GM19438 (cell line): ENCODE data around the gene COL4A2.

ENCODE experiments used
- ATAC-seq: cut with Tn5 transposase; IDR thresholded peaks from one replicate; pipeline ENCODE4 v1.9.1; 2021; ENCODE audit warnings: low read depth; ENCODE audit not compliant: unreplicated experiment

Gene COL4A2

DNA sequence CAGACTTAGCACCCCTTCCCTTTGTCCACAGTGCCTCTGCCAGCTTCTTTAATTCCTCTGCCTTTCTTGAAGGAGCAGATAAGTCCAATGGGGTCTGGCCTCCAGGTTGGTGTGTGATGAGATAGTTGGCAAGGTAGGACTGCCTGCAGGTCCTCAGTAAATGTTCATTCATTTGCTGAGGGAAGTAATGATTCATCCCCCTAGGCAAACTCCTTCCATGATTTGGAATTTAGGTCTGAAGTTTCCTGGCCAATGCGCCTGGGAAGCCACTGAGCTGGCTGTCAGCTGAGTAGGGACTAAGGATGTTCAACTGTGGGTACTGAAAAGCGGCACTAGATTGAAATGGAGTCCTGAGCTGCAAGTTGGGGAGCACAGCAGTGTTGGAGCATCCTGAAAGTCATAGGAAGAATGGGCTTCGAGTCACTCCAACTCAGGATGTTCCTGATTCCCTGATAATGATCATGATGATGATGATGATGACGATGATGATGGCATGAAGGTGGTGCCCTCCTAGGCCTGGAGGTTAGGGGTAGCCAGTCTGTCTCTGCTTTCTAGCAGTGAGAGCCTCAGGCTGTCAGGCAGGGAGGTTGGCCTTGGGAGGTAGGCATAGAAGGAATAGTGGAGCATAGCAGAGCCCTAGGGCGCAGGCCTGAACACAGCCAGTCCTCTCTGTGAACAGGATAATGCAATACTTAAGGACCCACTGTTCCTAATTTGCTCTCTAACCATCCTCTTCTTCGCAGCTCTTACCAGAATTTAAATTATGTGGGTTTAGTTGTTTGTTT, 44.7 kb downstream of the COL4A2 start:
- ATAC-seq: no peak

DNA sequence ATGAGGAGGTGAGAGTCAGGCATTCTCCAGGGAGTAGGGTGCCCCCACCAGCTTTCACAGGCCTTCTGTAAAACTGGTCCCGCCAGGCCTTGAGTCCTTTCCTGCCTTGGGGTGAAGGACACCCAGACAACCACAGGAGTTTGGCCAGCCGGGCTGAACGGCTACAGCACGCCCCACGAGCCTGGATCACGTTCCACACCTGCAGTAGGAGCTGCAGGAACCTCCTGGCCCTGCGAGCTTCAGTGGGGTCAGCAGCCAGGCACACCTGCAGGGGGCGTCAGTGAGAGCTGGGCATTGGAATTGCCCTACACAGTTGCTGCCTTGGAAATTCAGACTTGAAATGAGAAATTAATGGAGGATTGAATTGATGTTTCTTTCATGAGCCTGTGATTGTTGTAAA, 45.7 kb downstream of the COL4A2 start:
- ATAC-seq: no peak

DNA sequence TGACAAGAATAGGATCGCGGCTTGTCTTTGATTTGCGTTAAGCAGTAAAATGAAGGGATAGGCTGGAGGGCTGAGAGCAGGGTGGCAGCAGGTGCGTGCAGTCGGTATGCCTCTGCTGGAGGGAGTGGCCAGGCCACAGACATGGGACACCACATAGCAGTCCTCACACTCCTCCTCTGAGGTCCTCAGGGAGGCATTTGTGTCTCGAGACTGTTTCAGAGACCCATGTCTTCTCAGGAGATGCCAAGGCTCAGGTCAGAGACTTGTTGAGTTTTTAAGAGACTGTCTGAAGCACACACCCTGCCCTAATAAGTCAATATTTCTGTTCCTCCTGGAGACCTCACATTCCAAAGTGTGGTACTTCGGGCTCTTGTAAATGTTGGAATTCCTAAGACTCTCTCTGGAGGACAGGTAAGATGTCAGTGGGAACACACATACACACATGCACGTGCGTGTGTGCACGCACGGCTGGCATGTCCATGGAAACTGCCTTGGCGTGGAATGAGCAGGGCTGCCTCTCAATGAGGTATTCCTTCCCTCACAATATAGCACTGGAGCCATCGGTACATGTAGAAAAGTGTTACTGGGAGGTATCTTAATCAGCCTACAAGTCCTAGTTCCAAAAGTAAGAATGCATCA, 46.4 kb downstream of the COL4A2 start:
- ATAC-seq: no peak

DNA sequence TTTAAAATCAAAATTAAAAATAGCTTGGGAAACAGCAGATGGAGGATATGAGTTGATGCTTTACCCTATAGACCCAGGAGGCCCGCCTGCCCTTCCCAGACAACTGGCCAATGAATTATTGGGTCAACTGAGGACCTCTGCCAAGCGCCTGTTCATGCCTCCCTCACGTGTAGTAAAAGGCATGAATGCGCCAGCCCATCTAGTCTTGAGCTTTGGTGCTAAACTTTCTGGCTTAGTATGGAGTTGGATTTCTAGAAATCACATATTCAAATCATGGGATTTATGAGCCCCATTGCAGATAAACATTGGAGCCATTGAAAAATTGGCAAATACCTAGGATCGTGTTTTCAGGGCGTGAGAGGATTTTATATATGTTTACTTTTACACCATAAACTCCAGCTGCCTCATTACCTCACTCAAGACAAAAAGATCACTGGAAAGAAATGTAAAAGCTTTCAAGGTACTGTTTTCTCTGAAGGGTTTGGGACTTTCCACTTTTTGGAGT, 47.1 kb downstream of the COL4A2 start:
- ATAC-seq: no peak

DNA sequence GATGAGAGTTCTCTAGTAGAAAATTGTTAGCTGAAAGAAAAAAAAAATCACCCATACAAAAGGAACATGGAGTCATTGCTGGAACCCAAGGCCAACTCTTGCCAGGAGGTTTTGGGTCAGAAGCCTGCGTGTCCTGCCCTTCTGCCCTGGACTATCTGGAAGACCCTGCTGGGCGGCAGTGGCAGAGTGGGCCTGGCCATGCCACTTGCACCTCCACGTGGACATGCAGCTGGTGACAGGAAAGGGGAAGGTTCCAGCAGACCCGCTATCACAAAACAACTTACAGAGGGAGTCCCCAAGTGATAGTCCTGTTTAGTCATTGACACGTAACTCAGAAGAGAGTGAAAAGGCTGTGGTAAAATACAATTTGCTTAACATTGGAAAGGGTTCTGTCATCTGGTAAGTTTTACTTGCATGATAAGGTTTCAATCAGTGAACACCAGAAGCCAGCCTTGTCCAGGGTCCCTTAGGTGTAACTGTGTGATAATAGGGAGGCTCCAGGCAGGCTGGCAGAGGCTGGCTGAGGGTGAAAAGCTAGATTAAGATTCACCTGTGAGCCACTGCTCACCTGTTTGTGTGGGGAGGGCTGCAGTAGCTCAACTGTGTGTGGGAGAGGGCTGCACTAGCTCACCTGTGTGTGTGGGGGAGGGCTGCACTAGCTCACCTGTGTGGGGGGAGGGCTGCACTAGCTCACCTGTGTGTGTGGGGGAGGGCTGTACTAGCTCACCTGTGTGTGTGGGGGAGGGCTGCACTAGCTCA, 47.8 kb downstream of the COL4A2 start:
- ATAC-seq: no peak

DNA sequence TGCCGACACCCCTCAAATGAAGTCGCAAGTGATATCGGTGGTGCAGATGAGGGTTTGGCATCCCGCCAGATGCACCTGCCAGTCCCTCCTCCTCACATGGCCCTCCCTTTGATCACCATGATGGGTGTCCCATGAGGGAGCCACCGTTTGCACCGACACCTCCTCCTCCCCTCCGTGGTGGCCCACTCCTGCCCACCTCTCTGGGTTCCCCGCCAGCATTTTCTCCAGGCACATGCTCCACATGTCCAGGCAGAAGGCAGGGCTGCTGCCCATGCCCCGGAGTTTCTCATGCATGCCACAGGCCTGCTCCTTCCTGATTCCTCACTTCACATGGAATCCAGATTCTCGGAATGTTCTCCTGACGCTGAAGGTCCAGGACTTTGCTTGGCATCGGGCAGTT, 49.3 kb downstream of the COL4A2 start:
- ATAC-seq: no peak

DNA sequence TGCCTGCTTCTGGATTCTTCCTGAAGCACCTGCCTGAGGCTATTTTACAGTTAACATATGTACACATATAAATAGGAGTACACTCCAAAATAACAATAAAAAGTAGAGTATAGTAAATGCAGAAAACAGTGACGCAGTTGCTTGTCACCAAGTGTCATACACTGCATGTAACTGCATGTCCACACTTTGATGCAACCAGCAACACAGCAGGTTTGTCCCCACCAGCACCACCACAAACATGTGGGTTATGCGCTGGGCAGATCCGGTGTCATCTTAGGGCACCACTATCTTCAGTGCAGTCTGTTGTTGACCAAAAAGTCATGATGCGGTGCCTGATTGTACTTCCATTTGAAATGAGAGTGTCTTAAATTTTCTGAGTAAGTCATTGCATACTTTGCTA, 51.3 kb downstream of the COL4A2 start:
- ATAC-seq: no peak

DNA sequence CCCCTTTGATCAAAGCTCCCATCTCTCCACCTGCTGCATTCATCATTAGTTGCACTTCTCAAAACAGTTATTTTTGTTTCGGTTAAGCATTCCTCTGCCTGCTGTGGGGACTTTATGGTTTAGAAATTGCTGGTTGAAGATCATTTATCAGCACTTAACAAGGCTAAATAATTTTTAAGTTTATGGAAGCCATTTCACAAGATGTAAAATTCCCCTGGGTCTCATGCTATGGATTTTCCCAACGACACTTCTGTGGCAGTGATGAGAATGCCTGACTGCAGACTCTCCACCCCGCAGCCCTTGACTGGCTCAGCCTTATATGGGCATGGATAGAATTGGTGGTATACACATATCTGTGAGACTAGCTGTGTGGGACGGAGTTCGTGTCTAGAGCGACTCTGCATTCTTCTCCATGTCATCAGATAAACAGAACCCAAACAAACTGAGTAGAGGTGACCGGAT, 52.8 kb downstream of the COL4A2 start:
- no peak for ATAC-seq

DNA sequence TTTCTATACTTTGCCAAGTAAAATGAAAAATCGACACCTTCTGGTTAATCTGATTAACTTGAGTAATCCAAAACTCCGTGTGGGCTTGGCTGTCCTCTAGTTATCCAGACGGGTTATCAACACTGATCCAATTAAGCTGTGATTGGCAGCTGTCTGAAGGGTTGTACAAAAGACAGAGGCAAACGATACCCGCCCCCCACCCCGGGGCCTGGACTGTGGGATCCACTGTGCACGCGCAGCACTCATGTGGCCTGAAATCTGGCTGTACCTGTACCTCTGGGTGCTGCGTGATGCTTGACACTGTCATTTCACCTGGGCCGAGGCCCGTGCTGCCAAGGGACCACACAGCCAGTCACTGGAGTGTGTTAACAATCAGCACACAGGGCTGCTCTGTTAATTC, 53.5 kb downstream of the COL4A2 start:
- no peak for ATAC-seq

DNA sequence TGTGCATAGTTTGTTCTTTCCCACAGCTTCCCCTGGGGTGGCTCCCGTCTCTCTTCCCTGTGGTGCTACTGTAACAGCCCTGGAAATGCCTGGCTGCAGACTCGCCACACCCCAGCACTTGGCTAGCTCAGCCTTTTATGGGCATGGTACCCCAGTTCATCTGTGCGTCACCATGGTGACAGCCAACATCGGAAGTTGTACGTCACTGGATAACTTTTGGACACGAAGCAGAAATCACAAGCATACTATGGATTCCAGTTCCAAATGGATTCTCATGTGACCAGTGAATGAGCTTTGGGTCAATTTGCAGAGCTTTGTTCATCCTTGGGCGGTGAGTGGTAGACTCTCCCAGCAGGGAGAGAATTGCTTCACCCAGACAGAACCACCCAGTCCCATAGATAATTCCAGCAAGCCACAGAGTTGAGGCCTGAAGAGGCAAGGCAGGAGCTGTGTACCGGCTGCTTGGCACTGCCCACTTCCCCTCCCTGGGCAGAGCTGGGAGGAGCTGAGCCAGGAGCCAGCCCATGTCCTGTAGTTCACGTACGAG, 54.4 kb downstream of the COL4A2 start:
- no peak for ATAC-seq

DNA sequence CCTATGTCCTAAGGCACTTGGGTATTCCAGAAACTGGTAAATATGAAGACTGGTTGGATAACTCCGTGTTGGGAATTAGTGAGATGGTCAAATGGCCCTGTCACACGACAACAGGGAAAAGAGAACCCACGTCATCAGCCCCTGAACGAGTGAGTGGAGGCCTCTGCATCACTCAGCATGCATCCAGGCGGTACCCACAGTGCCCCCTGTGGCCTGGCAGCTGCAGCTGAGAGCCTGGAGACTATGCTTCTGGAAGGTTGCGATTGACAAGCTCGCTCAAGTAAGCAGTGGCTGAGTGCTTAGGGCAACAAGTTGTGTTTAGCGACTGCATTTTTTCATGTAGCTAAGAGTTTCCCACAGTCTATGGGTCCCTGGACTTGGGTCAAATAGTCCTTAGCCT, 55.9 kb downstream of the COL4A2 start:
- ATAC-seq: no peak

DNA sequence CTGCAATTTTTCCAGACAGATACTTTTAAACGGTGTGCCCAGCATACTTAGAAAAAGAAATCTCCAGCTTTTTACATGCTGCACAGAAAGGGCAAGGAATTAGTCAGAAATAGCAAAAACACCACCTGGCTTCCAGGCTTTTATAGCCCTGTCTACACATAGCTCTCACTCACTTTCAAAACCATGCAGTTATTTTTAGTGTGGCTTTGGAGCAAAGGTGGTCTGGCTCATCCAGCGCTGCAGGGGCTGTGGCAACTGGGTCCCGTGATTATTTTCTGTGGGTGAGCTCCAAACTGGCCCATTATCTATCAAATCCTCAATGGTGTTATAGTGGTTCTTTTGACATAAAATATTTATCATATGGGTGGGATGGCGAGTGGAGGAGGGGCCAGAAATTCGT, 57.0 kb downstream of the COL4A2 start:
- ATAC-seq: no peak

DNA sequence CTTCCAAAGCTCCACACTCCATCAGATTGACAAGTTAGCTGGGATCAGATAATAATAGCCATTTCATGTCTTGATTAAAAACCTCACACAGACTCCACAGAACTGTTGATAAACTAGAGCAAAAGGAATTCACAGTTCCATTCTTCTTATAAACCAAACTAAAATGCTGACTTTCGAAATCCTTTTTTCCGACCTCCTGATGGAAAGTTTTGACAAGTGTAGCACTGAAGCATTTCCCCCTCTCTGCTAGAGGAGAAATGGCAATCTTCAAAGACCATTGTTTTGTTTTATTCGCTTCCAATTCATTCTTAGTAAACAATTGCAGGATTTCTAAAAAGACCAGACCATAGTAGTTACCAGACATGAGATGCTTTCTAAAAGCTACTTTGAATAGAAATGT, 58.8 kb downstream of the COL4A2 start:
- ATAC-seq: no peak

DNA sequence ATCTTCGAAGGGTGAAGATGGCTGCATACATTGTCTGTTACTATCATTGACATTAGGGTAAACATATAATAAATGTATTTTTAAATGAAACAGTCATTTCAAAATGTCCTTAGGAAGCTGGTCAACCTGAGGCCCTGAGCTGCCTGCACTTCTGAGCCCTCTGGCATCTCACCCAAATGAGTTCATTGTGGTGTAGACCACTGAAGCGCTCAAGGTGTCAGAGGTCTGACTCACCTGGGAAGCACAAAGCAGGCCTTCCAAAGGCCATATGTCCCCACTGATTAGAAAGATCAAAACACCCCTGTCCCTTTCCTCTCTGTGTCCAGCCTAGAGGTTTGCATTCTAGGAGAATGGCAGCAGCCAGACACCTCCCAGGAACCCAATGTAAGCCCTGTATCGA, 59.6 kb downstream of the COL4A2 start:
- ATAC-seq: no peak

DNA sequence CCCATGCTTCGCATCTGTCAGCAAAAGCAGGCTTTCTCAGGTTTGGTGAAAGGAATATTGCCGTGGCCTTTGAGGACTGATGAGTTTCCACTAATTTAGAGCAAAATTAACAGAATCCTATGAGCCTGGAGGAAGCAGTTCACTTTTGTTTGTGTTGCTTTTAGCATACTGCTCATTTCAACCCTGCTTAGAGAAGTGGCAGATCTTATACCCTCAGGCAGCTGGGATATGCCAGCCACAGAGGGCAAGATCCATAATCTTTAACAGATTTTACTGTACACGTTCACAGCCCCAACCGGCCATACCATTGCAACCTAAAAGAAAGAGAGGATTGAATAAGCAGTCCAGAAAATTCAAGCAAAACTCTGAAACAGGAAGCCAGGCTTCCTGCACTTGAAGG, 60.5 kb downstream of the COL4A2 start:
- ATAC-seq: no peak

DNA sequence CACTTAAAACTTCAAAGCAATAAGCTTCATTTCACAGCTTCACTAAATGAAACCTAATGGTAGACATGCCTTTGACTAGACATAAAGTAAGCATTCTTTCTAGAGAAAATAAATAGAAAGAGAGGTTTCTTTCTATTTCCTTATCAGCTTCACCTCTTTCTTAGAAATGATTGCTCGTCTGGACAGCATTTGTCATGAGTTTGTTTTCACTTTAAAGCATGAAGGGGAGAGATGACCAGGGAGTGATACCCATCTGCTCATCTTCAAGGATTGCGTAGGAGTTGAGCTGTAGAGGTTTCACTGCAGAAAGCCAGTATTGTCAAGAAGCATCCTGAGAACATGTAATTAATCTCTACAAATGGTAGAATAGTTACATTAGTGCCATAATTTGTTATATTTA, 61.3 kb downstream of the COL4A2 start:
- no peak for ATAC-seq

DNA sequence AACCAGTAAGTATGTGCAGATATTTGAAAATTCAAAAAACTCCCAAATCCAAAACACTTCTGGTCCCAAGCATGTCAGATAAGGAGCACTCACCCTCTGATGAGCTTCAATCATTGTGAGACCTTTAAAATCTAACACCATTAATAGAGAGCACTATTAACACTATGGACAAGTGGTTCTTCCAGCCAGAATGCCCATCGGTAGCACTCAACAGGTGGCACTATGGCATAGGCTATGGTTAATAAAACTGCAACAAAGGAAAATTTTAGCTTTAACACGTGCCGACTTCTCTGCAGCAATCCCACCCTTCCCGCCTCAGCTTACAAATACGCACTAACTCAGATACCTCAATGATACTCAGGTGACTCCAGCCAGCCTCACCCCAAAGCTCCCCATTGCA, 62.3 kb downstream of the COL4A2 start:
- ATAC-seq: no peak

DNA sequence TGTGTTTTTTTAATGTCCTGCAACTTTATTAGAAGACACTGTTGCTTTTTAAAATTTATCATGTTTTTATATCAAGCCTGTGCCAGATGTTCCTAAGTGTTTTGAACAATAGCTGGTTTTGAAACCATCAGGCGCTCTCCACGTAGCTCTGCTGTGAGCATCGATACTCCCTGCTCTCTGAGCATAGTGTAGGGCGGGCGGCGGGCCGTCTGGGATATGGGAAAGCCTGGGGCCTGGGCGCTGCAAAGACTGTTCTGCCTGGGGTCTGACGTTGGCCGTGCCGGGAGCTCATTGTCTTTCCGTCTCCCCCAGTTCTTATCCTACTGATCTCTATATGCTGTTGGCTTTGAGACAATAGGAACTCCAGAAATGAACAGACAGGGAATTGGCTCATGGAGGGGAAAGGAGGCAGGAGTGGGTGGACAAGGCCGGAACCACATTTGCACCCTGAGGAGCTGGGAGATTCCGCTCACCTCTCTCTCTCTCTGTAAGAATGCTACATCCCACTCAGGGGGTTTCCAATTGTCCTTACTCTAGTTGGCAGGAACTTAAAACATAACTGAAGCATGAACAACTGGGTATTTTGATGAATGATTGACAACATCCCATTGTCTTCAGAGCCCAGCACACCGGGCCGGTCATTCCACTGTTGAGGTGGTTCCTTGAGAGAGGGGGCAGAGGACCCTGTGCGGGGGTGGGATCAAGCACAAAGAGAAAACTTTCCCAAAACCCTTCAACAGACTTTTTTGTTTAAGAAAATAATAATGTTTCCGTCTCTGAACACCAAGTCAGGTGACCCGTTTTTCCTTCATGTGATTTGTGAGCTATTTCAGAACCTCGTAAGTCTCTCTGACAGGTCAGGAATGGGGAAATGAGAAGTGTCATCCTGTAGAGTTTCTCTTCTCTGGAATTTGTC, 64.7 kb downstream of the COL4A2 start:
- peak; percentile 80 for ATAC-seq

DNA sequence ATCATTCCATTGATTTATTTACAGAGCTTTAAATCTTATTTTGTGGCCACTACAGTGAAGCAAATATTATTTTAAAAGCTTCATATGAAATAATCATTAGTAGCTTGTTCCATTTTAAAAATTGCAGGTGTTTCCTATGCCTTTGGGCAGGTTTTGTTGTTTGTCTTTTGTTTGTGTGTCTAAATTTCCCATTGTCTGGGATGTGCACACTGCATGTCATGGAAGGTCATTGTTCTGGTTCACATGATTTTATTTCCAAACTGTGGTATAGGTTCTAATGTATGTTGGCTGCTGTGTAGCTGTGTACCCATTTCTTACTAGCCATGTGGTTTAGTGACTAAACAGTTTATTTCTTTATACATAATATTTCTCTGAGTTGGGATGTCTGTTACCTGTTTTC, 65.6 kb downstream of the COL4A2 start:
- ATAC-seq: no peak

DNA sequence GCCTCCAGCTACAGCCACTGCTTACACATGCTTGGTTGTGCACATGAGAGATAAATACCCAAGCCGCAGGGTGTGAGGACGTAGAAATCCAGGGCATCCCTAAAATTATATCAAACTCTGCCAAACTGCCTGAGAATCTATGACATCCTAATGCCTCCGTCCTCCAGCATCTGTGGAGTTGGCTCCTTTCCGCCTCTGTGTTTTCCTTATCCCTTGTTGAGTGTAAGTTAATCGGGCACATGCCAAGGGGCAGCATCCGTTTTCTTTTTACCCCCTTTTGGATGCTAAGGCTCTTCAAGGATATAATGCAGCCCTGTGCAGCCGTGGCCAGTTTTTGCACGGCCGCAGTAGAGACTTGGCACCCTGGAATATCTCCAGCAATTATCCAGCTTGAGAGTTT, 66.5 kb downstream of the COL4A2 start:
- no peak for ATAC-seq
